Stimulated activated CD4-positive, alpha-beta T cell treated with anti-CD3 and anti-CD28 coated beads, Interleukin-12 subunit alpha, Interleukin-12 subunit beta, amount 100 ng/mL, for 24 hours (primary cell): Measurements from ENCODE around the gene PPP1R7.
"Not testable (repeated sequence)": the region's sequence is repeated elsewhere in the genome, so short reads cannot be mapped to it uniquely, and the experiment has no call there.

Experiments
- DNase-seq, 2 experiments: peaks; one replicate each; pipeline ENCODE4 v3.0.0-alpha.2; 2020; ENCODE audit warnings: low read depth in 2 of 2

The PPP1R7 gene

GRCh38 chr2:241193271-241193670, 43.0 kb downstream of the PPP1R7 start:
- no peak for DNase-seq

GRCh38 chr2:241194811-241195210, 44.5 kb downstream of the PPP1R7 start:
- DNase-seq = no peak

GRCh38 chr2:241195506-241196130, 45.4 kb downstream of the PPP1R7 start:
- no peak for DNase-seq

- not testable (repeated sequence) for DNase-seq
Observed at GRCh38 chr2:241197246-241197645, 47.0 kb downstream of the PPP1R7 start.

GRCh38 chr2:241197947-241198346, 47.7 kb downstream of the PPP1R7 start:
- DNase-seq = no peak

GRCh38 chr2:241198381-241199279, 48.4 kb downstream of the PPP1R7 start:
- no peak for DNase-seq

GRCh38 chr2:241199286-241199685, 49.0 kb downstream of the PPP1R7 start:
- DNase-seq = no peak

GRCh38 chr2:241199897-241200821, 49.9 kb downstream of the PPP1R7 start:
- no peak for DNase-seq

GRCh38 chr2:241200822-241201395, 50.6 kb downstream of the PPP1R7 start:
- DNase-seq = no peak

GRCh38 chr2:241201445-241202267, 51.4 kb downstream of the PPP1R7 start:
- no peak for DNase-seq

GRCh38 chr2:241202268-241202585, 52.0 kb downstream of the PPP1R7 start:
- no peak for DNase-seq

- no peak for DNase-seq
Observed at GRCh38 chr2:241202681-241203080, 52.4 kb downstream of the PPP1R7 start.

GRCh38 chr2:241203218-241204009, 53.1 kb downstream of the PPP1R7 start:
- no peak for DNase-seq

GRCh38 chr2:241204010-241204384, 53.7 kb downstream of the PPP1R7 start:
- no peak for DNase-seq

GRCh38 chr2:241204490-241204889, 54.2 kb downstream of the PPP1R7 start:
- no peak for DNase-seq

- no peak for DNase-seq
Observed at GRCh38 chr2:241205086-241205485, 54.8 kb downstream of the PPP1R7 start.

- DNase-seq = no peak
Observed at GRCh38 chr2:241207151-241207550, 56.9 kb downstream of the PPP1R7 start.

GRCh38 chr2:241207641-241208040, 57.4 kb downstream of the PPP1R7 start:
- DNase-seq = no peak

- no peak for DNase-seq
Observed at GRCh38 chr2:241208058-241208457, 57.8 kb downstream of the PPP1R7 start.

- no peak for DNase-seq
Observed at GRCh38 chr2:241209271-241209670, 59.0 kb downstream of the PPP1R7 start.
